ENCODE data around the gene SYTL5.

Gene SYTL5

DNA sequence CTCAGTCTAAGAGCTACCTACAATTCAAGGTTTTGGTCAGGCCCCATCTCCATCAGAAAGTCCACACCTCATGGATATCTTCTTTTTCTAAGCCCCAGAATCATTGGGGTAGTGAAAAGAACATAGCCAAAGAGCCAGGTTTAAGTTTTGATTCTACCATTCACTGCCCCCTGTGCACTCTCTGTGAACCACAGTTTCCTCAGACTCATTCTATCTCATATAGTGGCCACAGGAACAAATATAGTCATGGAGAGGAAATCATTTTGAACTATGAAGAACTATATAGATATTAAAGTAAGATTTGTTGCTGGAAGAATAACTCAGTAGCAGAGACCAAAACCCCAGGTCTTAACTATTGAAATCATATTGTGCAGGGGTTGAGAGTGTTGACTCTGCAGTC lies 3.3 kb downstream of the SYTL5 start:
- no peak for TF ChIP-seq CTCF (conservative IDR thresholded peaks at IDR 0.05; ENCODE audit: control insufficient read depth, insufficient read depth, low read depth, low read length)
- DNase-seq (ENCODE audit: low read depth), result no peak
- no peak overlapping the region for H3K4me3 ChIP-seq (ENCODE audit: control insufficient read depth, low read depth, low read length)

DNA sequence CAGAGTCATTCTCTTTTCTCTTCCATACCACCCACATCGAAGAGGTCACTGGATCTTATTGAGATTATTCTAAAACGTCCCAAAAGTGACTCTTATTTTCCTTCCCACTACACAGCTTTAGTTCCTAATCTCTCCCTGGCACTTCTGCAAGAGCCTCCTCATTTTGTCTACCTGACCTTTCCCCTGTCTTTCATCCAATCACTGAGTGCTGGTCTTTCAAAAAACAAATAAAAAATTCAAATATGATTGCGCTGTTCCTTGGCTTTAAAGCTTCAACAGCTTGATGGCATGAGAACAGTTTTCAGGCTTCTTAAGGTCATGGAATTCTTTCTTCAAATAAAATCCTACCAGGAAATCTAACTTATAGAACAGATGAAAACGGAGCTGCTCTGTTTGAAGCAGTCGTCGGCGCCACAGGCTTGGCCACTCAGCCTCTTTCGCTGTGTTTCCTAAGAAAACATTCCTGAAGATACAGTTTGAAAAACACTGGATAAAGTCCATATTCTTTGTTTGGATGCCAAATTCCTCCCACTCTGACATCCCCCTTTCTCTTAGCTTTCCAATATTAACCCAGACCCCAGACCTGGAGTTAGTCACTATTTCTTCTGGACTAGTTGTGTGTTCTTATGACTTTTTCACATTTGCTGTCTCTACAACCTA lies 12.5 kb downstream of the SYTL5 start:
- DNase-seq (ENCODE audit: low read depth), result peak; percentile 6
- no peak overlapping the region for H3K4me3 ChIP-seq (ENCODE audit: control insufficient read depth, low read depth, low read length)
- no peak for TF ChIP-seq CTCF (conservative IDR thresholded peaks at IDR 0.05; ENCODE audit: control insufficient read depth, insufficient read depth, low read depth, low read length)

DNA sequence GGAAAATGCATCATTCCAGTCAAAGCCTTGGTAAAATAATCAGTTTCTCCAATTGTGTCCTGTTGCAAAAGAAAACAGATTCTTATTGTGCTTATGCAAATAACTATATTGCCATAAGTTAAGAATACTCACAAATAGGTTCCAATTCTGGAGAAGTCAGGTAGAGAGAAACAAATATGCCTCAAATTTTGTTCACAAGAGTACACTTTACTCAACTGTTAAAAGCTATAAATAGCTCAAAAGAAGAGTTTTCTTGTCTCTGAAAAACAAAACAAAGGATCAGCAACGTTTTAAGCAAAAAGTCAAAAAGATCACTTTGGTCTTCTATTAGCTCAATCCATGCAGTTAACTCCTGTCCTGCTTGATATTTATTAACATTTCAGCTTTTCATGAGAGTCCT lies 21.9 kb downstream of the SYTL5 start:
- no peak overlapping the region for H3K4me3 ChIP-seq (ENCODE audit: control insufficient read depth, low read depth, low read length)
- no peak for TF ChIP-seq CTCF (conservative IDR thresholded peaks at IDR 0.05; ENCODE audit: control insufficient read depth, insufficient read depth, low read depth, low read length)
- no peak for DNase-seq (ENCODE audit: low read depth)

DNA sequence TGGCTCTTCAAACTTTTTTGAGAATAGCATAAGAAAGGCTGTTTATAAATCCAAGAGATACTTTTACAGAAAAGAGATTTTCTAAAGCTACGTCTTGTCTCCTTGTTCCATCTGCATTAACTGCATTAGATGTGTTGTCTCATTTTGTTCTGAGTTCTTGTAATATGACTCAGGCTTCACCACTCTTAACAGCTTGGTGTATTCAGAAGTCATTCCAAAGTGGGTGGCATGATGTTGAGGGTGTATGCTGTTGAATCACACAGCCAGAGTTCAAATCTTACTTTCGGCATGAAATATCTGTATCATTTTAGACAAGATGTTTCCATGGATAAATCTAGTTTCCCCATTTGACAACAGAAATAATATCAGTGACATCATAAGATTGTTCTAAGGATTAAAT lies 30.1 kb downstream of the SYTL5 start:
- DNase-seq (ENCODE audit: low read depth), result peak; percentile 21
- TF ChIP-seq CTCF (conservative IDR thresholded peaks at IDR 0.05; ENCODE audit: control insufficient read depth, insufficient read depth, low read depth, low read length), result no peak

DNA sequence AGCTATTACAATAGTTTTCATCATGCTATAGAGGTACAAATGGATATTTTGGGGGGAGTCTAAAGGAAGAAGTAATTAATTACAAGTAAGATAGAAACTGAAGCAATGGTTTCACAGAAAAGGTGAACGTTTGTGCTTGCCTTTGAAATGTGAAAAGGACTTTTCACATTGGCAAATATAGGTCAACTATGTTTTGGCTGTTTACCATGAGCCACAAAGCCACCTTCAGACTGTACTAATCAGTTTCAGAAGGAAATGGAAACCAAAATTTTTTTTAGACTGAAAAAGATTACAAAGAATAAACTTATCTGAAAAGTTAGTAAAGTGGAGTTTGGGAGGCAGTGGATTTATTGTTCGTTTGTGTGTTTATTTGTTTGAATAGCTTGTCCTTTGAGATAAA lies 32.1 kb downstream of the SYTL5 start:
- H3K4me3 ChIP-seq (ENCODE audit: control insufficient read depth, low read depth, low read length), result no peak overlapping the region
- no peak for DNase-seq (ENCODE audit: low read depth)
- no peak for TF ChIP-seq CTCF (conservative IDR thresholded peaks at IDR 0.05; ENCODE audit: control insufficient read depth, insufficient read depth, low read depth, low read length)

More for the DNA sequence above, 30.1 kb downstream of the SYTL5 start:
- no peak overlapping the region for H3K4me3 ChIP-seq (ENCODE audit: control insufficient read depth, low read depth, low read length)

GRCh38 chrX:38041237-38041636 lies 34.9 kb downstream of the SYTL5 start:
- H3K4me3 ChIP-seq (ENCODE audit: control insufficient read depth, low read depth, low read length), result no peak overlapping the region
- DNase-seq (ENCODE audit: low read depth), result no peak
- TF ChIP-seq CTCF (conservative IDR thresholded peaks at IDR 0.05; ENCODE audit: control insufficient read depth, insufficient read depth, low read depth, low read length), result no peak

GRCh38 chrX:38044701-38045100 lies 38.3 kb downstream of the SYTL5 start:
- no peak for DNase-seq (ENCODE audit: low read depth)
- no peak overlapping the region for H3K4me3 ChIP-seq (ENCODE audit: control insufficient read depth, low read depth, low read length)
- no peak for TF ChIP-seq CTCF (conservative IDR thresholded peaks at IDR 0.05; ENCODE audit: control insufficient read depth, insufficient read depth, low read depth, low read length)
